Bronchial epithelial cell (primary cell): ENCODE results near the gene UGT1A6. TPM values are rescaled to one million over a fixed set of nuclear protein-coding genes. Genes with fewer than 3 reads are reported as not detected.
"Not testable (repeated sequence)": the region's sequence is repeated elsewhere in the genome, so short reads cannot be mapped to it uniquely, and the experiment has no call there.

Experiments used
- DNase-seq: peaks from one replicate; pipeline ENCODE4 v3.0.0-alpha.2; 2010; ENCODE audit warnings: low read depth
- FAIRE-seq: peaks from 2 replicates; lab custom pipeline; 2011; peaks lifted over from hg19 to GRCh38; lab: Jason Lieb, UNC
- H3K27me3 ChIP-seq: 2 replicates; pipeline ENCODE4 v1.5.1; 2011; ENCODE audit warnings: low read length; ENCODE audit not compliant: control insufficient read depth, insufficient read depth
- H3K36me3 ChIP-seq: 2 replicates; pipeline ENCODE4 v1.5.1; 2011; ENCODE audit warnings: low read length; ENCODE audit not compliant: control insufficient read depth, insufficient read depth
- H3K4me3 ChIP-seq: 2 replicates; pipeline ENCODE4 v1.5.1; 2011; ENCODE audit warnings: mild to moderate bottlenecking, low read depth, low read length, control low read depth
- CTCF ChIP-seq: IDR thresholded peaks from 2 replicates; pipeline ENCODE4 v1.5.1; 2011; ENCODE audit warnings: mild to moderate bottlenecking, moderate library complexity, low read length, control low read depth, inconsistent platforms; ENCODE audit not compliant: insufficient read depth, severe bottlenecking
- total RNA-seq: library from RNA; depleted of rRNA; stranded (reverse); fragments of >200 nt; gene quantifications from 2 replicates; pipeline ENCODE4 v1.2.1, GENCODE V29; 2014

UGT1A6 gene
- total RNA-seq, 1 donor from 2014 or later = 12.9 TPM

- DNase-seq (no peak), FAIRE-seq (no peak)
- no peaks in the 10 kb centered on the region for H3K27me3 ChIP-seq
- no peak for TF ChIP-seq CTCF
- no peaks in the 10 kb centered on the region for H3K36me3 ChIP-seq
- no peak overlapping the region for H3K4me3 ChIP-seq
Observed at GRCh38 chr2:233655043-233655442, 37.6 kb upstream of the UGT1A6 start.

- not testable (repeated sequence) for H3K36me3 ChIP-seq, H3K4me3 ChIP-seq, H3K27me3 ChIP-seq, DNase-seq
- peak; percentile 97 for FAIRE-seq
Observed at GRCh38 chr2:233655943-233656342, 36.7 kb upstream of the UGT1A6 start.

GRCh38 chr2:233656443-233656842 lies 36.2 kb upstream of the UGT1A6 start:
- no peaks in the 10 kb centered on the region for H3K27me3 ChIP-seq
- no peak for FAIRE-seq

GRCh38 chr2:233658610-233659009 lies 34.1 kb upstream of the UGT1A6 start:
- Histone ChIP-seq H3K27me3 (no peaks in the 10 kb centered on the region), H3K36me3 (no peaks in the 10 kb centered on the region), H3K4me3 (no peak overlapping the region)
- FAIRE-seq (no peak), DNase-seq (no peak)
- TF ChIP-seq CTCF = no peak

More at GRCh38 chr2:233656443-233656842, 36.2 kb upstream of the UGT1A6 start:
- H3K36me3 ChIP-seq = no peaks in the 10 kb centered on the region
- H3K4me3 ChIP-seq = no peak overlapping the region
- TF ChIP-seq CTCF = no peak
- no peak for DNase-seq

- no peak for DNase-seq
- Histone ChIP-seq H3K4me3 (no peak overlapping the region), H3K27me3 (no peaks in the 10 kb centered on the region), H3K36me3 (no peaks in the 10 kb centered on the region)
- no peak for TF ChIP-seq CTCF
- FAIRE-seq = no peak
Observed at GRCh38 chr2:233663911-233664310, 28.8 kb upstream of the UGT1A6 start.

GRCh38 chr2:233668605-233669260 lies 24.0 kb upstream of the UGT1A6 start:
- Histone ChIP-seq H3K36me3 (no peaks in the 10 kb centered on the region), H3K4me3 (no peak overlapping the region), H3K27me3 (no peaks in the 10 kb centered on the region)
- FAIRE-seq (no peak), DNase-seq (no peak)
- TF ChIP-seq CTCF = no peak
